Ureter (tissue), 1 donor: ENCODE data around the gene CD81. TPM values are rescaled to one million over a fixed set of nuclear protein-coding genes. Genes with fewer than 3 reads are reported as not detected.
"Not testable (repeated sequence)": the region's sequence is repeated elsewhere in the genome, so short reads cannot be mapped to it uniquely, and the experiment has no call there.

Source experiments
- DNase-seq: peaks from one replicate; pipeline ENCODE4 v3.0.0-alpha.2; 2020; ENCODE audit warnings: low spot score
- total RNA-seq: library from RNA; stranded (reverse); gene quantifications from one replicate; pipeline ENCODE4 v1.2.4, GENCODE V29; 2023
- donor health status: DM: yes; HTN: yes; CAD: no.

CD81 gene
- total RNA-seq, 1 donor from 2014 or later, result 831 TPM

GRCh38 chr11:2357246-2357645 is 19.9 kb upstream of the CD81 start:
- DNase-seq, result no peak

- not testable (repeated sequence) for DNase-seq
These were observed 19.5 kb upstream of the CD81 start for GRCh38 chr11:2357651-2358050.

GRCh38 chr11:2358754-2359442 is 18.2 kb upstream of the CD81 start:
- DNase-seq, result no peak

- no peak for DNase-seq
These were observed 17.6 kb upstream of the CD81 start for GRCh38 chr11:2359557-2359956.

GRCh38 chr11:2360081-2360642 is 16.9 kb upstream of the CD81 start:
- DNase-seq, result no peak

- no peak for DNase-seq
These were observed 15.5 kb upstream of the CD81 start for GRCh38 chr11:2361565-2361964.

- DNase-seq, result no peak
These were observed 14.7 kb upstream of the CD81 start for GRCh38 chr11:2362414-2362813.

- DNase-seq, result no peak
These were observed 14.0 kb upstream of the CD81 start for GRCh38 chr11:2363130-2363529.

GRCh38 chr11:2363577-2364370 is 13.3 kb upstream of the CD81 start:
- DNase-seq, result no peak

GRCh38 chr11:2364386-2364785 is 12.7 kb upstream of the CD81 start:
- not testable (repeated sequence) for DNase-seq

- no peak for DNase-seq
These were observed 11.4 kb upstream of the CD81 start for GRCh38 chr11:2365571-2366210.

- no peak for DNase-seq
These were observed 10.8 kb upstream of the CD81 start for GRCh38 chr11:2366276-2366675.

- no peak for DNase-seq
These were observed 10.4 kb upstream of the CD81 start for GRCh38 chr11:2366733-2367132.

- no peak for DNase-seq
These were observed 9.6 kb upstream of the CD81 start for GRCh38 chr11:2367266-2368160.

- no peak for DNase-seq
These were observed 8.8 kb upstream of the CD81 start for GRCh38 chr11:2368178-2368850.

- no peak for DNase-seq
These were observed 8.3 kb upstream of the CD81 start for GRCh38 chr11:2368851-2369180.

GRCh38 chr11:2369320-2369719 is 7.8 kb upstream of the CD81 start:
- DNase-seq, result no peak

- no peak for DNase-seq
These were observed 7.2 kb upstream of the CD81 start for GRCh38 chr11:2369896-2370295.

GRCh38 chr11:2374456-2375201 is 2.5 kb upstream of the CD81 start:
- no peak for DNase-seq

- DNase-seq, result no peak
These were observed 1.7 kb upstream of the CD81 start for GRCh38 chr11:2375341-2375853.
